GM18519 (cell line): Measurements from ENCODE around the gene USP12.
"Not testable (repeated sequence)": the region's sequence is repeated elsewhere in the genome, so short reads cannot be mapped to it uniquely, and the experiment has no call there.

ENCODE experiments used
- ATAC-seq: cut with Tn5 transposase; IDR thresholded peaks from one replicate; pipeline ENCODE4 v1.9.1; 2021; ENCODE audit warnings: mild to moderate bottlenecking, moderate library complexity; ENCODE audit not compliant: unreplicated experiment, low FRiP score

Gene USP12

GRCh38 chr13:27125357-27126282 is 46.0 kb downstream of the USP12 start:
- ATAC-seq = no peak

DNA sequence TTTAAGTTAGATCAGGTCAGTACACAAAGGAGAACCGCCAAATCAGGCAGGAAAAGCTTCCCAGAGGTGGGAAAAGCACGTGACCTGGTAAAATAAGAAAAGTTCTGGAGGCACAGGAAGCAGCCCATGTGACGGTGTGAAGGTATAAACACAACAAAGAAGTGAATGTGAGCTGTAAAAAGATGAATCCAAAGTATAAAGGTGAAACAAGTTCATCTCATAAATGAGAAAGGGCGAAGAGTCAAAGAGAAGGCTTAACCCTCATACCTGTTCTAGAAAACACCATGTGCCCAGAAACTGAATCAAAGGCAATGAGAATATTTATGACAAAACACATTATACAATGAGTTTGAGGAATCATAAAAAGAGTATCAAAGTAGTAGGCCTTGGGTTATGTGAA is 47.0 kb downstream of the USP12 start:
- ATAC-seq = no peak

DNA sequence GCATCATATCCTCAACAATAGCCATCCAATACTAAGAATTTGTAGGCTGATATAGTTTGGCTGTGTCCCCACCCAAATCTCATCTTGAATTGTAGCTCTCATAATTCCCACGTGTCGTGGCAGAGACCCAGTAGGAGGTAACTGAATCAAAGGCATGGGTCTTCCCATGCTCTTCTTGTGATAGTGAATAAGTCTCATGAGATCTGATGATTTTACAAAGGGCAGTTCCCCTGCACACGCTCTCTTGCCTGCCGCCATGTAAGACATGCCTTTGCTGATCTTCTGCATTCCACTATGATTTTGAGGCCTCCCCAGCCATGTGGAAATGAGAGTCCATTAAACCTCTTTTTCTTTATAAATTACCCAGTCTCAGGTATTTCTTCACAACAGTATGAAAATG is 48.2 kb downstream of the USP12 start:
- ATAC-seq = not testable (repeated sequence)

- ATAC-seq = no peak
Measured at GRCh38 chr13:27122036-27122435, 49.6 kb downstream of the USP12 start.

DNA sequence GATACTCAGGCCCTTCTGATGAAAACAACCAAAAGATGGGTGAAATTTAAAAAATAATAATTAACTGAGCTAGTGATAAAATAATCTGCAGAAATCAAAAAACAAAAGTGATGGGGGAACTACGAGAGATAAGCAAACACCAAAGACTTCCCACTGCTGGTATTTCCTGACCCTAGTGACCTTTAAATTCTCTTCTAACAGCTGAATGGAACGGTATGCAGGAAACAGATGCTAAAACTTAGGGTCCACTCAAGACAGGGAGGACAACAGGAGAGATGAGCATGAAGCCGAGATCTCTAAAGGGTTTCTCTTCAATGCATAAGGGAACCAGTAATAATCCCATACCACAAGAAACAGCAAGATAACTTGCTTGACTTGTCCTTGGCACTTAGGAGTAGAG is 50.8 kb downstream of the USP12 start:
- no peak for ATAC-seq

- no peak for ATAC-seq
Measured at GRCh38 chr13:27120011-27120410, 51.6 kb downstream of the USP12 start.

- no peak for ATAC-seq
Measured at GRCh38 chr13:27118428-27119054, 53.1 kb downstream of the USP12 start.

DNA sequence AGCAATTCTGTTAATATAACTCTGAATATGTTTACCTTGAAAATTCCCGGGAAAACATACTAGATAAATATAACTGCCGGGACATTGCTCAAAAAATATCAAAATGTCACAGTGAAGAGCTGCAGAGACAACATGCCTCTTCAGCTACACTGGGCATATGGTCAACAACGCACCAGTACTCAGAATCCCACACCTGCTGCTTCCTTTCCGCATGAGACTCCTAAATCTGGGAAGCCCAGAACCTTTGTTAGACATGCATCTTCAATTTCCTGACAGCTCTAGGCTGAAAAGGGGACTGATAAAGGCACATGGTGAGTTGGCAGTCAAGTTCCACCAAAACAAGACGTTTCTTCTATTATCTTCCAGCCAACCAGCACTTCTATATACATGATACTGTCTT is 53.7 kb downstream of the USP12 start:
- ATAC-seq = no peak

GRCh38 chr13:27117158-27117557 is 54.5 kb downstream of the USP12 start:
- ATAC-seq = no peak

GRCh38 chr13:27113436-27113835 is 58.2 kb downstream of the USP12 start:
- ATAC-seq = no peak

- ATAC-seq = no peak
Measured at GRCh38 chr13:27112006-27112405, 59.6 kb downstream of the USP12 start.

GRCh38 chr13:27110056-27110746 is 61.4 kb downstream of the USP12 start:
- no peak for ATAC-seq

GRCh38 chr13:27106144-27106543 is 65.5 kb downstream of the USP12 start:
- no peak for ATAC-seq

DNA sequence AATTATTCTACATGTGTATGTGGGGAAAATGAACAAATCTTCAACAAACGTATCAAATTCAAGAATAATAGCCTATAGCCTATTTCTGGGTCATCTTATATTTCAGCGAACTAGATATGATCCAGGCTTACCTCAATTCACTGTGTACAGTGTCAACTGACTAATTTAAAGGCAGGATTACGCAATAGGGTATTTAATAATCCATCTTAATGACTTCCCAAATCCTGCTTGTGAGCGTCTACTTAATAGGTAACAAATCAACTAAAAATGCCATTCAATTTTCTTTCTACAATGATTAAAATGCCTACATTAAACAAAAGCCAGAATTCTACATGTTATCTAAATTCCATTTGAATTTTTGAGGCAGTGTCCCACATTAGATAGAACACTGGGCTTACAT is 67.0 kb downstream of the USP12 start:
- no peak for ATAC-seq

- ATAC-seq = no peak
Measured at GRCh38 chr13:27101847-27102246, 69.8 kb downstream of the USP12 start.

GRCh38 chr13:27101289-27101688 is 70.3 kb downstream of the USP12 start:
- ATAC-seq = no peak

GRCh38 chr13:27097691-27098090 is 73.9 kb downstream of the USP12 start:
- no peak for ATAC-seq

GRCh38 chr13:27091451-27091850 is 80.2 kb downstream of the USP12 start:
- no peak for ATAC-seq

- no peak for ATAC-seq
Measured at GRCh38 chr13:27088619-27089018, 83.0 kb downstream of the USP12 start.

GRCh38 chr13:27086599-27087265 is 84.9 kb downstream of the USP12 start:
- ATAC-seq = no peak

DNA sequence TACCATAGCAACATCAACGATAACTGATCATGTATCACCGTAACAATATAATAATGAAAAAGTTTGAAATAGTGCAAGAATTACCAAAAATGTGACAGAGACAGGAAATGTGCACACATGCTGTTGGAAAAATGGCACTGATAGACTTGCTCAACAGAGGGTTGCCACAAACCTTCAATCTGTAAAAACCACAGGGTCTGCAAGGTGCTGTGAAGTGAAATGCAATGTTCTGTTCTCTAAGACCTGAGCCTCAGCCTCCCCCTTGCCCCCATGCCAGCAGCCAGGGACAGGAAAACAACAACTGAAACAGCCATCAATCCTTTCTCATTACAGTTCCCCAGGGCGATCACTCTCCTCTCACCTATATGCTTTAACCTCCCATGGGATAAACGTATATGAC is 88.4 kb downstream of the USP12 start:
- ATAC-seq = no peak
